AML-193 (cell line): ENCODE results near the gene VIL1.
A peak's percentile ranks its signal among the peaks of the same experiment; 100 is the strongest.

Experiments
- DNase-seq, 2 experiments: peaks; one replicate each; lab custom pipeline; 2025; lab: John Stamatoyannopoulos, UW

VIL1 gene

DNA sequence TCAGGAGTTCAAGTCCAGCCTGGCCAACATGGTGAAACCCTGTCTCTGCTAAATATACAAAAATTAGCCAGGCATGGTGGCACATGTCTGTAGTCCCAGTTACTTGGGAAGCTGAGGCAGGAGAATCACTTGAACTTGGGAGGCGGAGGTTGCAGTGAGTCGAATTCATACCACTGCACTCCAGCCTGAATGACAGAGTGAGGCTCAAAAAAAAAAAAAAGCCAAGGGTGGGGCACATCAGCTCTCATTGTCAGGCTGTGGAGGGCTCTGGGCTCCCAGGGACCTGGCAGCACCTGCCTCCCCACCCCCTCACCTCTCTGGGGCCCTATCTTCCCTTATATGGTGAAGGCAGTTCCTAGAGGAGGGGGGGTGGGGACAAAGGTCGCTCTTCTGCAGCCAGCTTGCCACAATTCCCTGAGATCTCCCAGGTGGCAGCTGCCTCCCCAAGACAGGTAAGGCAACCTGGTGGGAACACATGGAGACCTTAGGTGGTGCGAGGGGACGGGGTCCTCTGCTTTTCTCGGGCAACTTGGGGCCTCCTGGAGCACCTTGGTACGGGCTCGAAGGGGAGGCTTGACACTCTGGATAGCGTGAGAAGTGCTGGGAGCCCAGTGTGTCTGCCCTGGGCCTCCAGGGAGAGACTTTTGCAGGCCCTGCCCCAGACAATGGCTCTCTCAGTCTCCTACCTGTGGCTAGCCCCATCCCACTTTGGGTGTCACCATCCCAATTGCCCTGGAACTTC is at the start of gene VIL1:
TSS of gene VIL1 (plus strand) at position 407 of the 742 bp plus-strand sequence. CDS start 4,656 bp downstream, outside the sequence.
- DNase-seq = no peak

GRCh38 chr2:218369330-218369729 is 49.6 kb upstream of the VIL1 start:
- DNase-seq = no peak

DNA sequence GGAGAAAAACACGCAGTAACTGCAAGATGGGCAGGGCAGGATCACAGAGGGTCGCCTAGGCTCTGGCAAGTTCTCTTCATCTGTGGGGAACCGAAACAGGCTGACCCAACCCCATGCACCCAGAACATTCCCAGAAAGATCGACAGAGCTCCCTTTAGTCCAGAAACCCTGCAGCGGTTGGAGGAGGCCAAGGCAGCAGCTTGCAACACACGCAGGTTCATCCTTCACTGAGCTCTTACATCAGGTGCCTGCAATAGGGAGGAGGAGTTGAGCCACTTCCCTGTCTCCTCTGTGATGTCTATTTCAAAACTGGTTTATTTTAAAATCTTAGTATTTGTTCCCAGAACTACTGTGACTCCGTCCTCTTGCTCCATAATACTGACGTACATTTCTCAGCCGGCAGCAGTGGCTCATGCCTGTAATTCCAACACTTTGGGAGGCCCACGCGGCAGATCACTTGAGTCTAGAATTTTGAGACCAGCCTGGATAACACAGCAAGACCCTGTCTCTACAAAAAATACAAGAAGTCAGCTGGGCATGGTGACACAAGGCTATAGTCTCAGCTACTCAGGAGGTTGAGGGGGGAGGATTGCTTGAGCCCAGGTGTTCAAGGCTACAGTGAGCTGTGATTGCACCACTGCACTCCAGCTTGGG is 48.4 kb upstream of the VIL1 start:
- peak; percentile 97 for DNase-seq

- DNase-seq = no peak
Measured at GRCh38 chr2:218371983-218372350, 47.0 kb upstream of the VIL1 start.

- DNase-seq = no peak
Measured at GRCh38 chr2:218374795-218375194, 44.1 kb upstream of the VIL1 start.

DNA sequence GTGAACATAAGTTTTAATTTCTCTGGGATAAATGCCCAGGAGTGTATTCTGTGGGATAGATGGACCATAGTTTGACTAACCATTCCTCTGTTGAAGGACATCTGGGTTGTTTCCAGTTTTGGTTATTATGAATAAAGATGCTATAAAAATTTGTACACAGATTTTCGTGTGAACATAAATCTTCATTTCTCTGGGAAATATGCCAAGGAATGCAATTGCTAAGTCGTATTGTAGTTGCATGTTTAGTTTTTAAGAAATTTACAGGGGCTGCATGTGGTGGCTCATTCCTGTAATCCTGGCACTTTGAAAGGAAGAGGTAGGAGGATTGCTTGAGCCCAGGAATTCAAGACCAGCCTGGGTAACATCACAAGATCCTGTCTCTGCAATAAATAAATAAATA is 43.7 kb upstream of the VIL1 start:
- DNase-seq = no peak

DNA sequence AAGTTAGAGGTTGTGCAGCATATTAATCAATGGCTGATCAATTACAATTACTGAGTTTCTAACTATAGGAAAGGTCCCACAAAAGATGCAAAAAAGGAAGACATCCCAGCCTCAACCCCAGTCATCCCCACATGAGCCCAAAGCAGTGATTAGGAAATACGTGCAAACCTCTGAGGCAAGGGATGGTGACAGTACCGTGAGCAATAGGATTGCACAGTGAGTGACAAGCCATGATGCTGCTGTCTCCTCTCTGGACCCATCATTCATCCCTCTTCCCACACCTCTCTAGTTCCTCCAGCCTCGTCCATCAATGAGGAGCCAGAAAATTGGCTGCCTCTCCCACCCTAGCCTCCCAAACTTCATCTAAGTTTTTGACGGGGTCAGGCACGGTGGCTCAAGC is 40.9 kb upstream of the VIL1 start:
- DNase-seq = no peak

DNA sequence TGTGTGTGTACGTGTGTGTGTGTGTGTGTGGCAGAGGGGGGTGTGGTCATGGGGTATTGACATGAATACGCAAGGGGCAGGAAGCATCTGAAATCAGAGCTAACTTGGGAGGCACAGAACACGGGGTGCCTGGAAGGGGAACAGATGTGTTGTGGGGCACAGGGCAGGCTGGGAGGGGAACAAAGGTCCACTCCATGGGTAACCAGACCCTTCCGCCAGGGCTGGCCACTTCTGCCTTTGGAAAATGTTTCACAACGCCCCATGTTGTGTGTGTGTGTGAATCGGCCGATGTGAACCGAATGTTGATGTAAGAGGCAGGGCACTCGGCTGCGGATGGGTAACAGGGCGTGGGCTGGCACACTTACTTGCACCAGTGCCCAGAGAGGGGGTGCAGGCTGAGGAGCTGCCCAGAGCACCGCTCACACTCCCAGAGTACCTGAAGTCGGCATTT is 37.0 kb upstream of the VIL1 start, which contains the start of gene SLC11A1:
TSS of gene SLC11A1 (plus strand) at position 358 of the 451 bp plus-strand sequence. CDS start 96 bp downstream, outside the sequence.
- DNase-seq = no peak

- no peak for DNase-seq
Measured at GRCh38 chr2:218382785-218383184, 36.1 kb upstream of the VIL1 start.

DNA sequence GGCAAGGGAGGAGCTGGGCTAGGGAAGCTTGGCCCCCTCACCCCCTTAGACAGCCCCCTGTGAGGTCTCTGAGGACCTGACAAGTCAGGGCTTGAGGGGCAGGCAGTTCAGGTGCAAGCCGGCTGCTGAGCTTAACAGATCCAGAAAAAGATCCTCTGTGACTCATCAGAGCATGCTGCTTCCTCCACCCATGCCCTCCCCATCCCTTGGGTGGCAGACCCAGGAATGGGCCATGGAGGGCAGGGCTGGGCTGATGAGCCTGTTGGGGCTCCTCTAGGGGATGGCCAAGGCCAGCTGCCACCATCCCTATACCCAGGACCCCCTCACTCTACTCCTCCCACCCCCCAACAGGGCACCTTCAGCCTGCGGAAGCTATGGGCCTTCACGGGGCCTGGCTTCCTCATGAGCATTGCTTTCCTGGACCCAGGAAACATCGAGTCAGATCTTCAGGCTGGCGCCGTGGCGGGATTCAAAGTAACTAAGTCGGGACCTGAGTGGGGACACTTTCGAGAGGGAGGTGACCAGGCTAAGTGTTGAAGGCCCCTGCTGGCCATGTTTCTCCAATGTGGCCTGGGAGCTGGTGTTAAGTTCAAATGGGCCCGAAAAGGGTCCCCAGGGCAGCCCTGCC is 34.9 kb upstream of the VIL1 start:
- DNase-seq = no peak

DNA sequence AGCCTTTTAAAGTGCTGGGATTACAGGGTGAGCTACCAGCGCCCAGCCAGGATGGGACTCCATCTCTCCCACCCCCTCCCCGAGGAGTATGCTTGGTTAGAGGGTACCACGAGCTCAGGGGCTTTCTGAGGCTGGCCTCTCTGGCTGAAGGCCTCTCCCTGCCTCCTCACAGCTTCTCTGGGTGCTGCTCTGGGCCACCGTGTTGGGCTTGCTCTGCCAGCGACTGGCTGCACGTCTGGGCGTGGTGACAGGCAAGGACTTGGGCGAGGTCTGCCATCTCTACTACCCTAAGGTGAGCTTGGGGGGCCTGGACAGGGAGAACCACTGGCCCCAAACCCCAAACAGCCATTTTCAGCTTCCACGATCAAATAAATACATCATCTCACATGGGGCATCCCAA is 33.9 kb upstream of the VIL1 start:
- DNase-seq = no peak

GRCh38 chr2:218386505-218387368 is 32.2 kb upstream of the VIL1 start:
- no peak for DNase-seq

DNA sequence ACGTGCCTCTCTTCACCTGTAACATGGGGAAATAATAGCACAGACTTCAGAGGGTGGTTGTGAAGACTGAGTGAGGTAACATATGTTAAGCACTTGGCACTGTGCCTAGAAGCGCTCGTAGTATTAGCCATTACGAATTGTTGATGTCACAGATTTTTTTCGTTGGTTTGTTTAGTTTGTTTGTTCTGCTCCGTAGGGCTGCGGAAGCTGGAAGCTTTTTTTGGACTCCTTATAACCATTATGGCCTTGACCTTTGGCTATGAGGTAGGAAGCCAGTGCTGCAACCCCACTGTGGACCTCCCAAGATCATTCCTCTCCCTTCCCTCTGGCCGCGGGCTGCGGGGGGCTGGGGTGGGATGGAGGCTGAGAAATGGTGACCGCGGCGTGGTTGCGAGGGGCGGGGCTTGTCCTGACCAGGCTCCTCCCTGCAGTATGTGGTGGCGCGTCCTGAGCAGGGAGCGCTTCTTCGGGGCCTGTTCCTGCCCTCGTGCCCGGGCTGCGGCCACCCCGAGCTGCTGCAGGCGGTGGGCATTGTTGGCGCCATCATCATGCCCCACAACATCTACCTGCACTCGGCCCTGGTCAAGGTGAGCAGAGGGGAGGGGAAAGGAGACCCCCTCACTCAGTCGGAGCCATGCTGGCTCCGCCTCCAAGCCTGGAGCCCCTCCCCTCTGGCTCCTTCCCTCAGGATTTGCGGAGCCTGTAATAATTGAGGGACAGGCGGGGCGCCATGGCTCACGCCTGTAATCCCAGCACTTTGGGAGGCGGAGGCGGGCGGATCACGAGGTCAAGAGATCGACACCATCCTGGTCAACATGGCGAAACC is 31.3 kb upstream of the VIL1 start:
- DNase-seq = no peak

DNA sequence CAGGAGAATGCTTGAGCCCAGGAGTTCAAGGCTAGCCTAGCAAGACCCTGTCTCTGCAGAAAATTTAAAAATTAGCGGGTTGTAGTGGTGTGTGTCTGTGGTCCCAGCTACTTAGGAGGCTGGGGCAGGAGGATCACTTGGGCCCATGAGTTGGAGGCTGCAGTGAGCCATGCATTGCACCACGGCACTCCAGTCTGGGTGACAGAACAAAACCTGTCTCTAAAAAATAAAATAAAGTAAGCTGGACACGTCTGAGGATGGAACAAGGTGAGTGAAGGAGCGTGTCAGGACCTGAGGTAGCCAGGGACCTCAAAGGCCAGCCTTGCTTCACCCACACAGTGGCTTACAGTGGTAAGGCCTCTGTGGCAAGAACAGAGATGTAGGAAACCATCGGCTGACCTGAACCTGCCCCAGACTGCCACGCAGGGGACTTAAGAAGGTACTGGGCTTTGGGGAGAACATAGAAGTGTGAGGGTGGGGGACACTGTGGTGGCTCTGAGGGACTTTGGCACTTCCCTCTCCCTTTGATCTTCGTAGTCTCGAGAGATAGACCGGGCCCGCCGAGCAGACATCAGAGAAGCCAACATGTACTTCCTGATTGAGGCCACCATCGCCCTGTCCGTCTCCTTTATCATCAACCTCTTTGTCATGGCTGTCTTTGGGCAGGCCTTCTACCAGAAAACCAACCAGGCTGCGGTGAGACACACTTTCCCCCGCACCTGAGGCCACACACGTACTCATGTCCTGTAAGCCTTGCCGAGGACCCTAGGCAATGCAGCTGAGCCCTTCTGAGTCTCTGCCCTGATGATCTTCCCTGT is 29.4 kb upstream of the VIL1 start:
- DNase-seq = no peak

DNA sequence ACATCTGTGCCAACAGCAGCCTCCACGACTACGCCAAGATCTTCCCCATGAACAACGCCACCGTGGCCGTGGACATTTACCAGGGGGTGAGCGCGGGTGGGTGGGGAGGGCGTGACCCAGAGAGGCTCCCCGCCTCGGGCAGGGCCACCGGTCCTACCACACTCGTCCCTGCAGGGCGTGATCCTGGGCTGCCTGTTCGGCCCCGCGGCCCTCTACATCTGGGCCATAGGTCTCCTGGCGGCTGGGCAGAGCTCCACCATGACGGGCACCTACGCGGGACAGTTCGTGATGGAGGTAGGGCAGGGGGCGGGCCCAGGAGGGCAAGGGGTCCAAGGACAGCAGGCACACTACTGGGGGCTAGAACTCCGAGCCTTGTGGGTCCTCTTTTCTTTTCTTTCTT is 27.7 kb upstream of the VIL1 start:
- no peak for DNase-seq

- no peak for DNase-seq
Measured at GRCh38 chr2:218392459-218392858, 26.5 kb upstream of the VIL1 start.

GRCh38 chr2:218392891-218393462 is 25.9 kb upstream of the VIL1 start:
- DNase-seq = no peak

GRCh38 chr2:218393750-218394290 is 25.1 kb upstream of the VIL1 start:
- DNase-seq = no peak

DNA sequence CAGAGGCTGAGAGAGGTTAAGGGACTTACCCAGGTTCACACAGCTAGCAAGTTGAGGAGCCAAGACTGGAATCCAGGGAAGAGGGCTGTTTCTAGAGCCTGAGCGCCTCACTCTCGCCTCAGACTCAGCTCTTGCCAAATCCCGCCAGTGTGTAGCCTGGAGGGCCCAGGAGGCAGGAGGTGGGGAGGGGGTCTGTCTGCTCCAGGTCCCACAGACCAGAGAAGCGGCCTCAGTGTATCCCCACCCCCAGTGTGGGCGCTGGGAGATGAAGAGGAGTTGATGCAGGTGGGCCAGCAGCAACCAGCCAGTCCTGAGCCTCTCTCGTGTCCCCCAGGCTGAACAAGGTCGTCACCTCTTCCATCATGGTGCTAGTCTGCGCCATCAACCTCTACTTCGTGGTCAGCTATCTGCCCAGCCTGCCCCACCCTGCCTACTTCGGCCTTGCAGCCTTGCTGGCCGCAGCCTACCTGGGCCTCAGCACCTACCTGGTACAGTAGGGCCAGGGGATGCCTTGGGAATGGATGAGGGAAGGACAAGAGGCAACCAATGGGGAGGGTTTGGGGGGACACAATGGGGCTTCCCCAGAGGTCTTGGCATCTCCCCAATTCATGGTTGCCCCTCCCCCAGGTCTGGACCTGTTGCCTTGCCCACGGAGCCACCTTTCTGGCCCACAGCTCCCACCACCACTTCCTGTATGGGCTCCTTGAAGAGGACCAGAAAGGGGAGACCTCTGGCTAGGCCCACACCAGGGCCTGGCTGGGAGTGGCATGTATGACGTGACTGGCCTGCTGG is 24.4 kb upstream of the VIL1 start:
- no peak for DNase-seq
